Chondrocyte (in vitro differentiated cells): ENCODE results near the gene CEP72. TPM values are rescaled to one million over a fixed set of nuclear protein-coding genes. Genes with fewer than 3 reads are reported as not detected.

Experiments used
- DNase-seq: peaks from one replicate; pipeline ENCODE4 v3.0.0; 2021; ENCODE audit warnings: mixed read lengths, low spot score
- H3K27ac Mint-ChIP-seq: one replicate; pipeline ENCODE4 v1.8.0; 2021; ENCODE audit warnings: mild to moderate bottlenecking, moderate library complexity, mixed read lengths; ENCODE audit not compliant: unreplicated experiment
- H3K27me3 Mint-ChIP-seq: 2 replicates; pipeline ENCODE4 v1.8.0; 2021; ENCODE audit warnings: low read depth, mixed read lengths
- H3K36me3 Mint-ChIP-seq: 2 replicates; pipeline ENCODE4 v1.8.0; 2021; ENCODE audit warnings: low read depth, mixed read lengths
- H3K4me1 Mint-ChIP-seq: 2 replicates; pipeline ENCODE4 v1.8.0; 2021; ENCODE audit warnings: low read depth, mild to moderate bottlenecking, mixed read lengths
- H3K4me3 Mint-ChIP-seq: one replicate; pipeline ENCODE4 v1.8.0; 2021; ENCODE audit warnings: mild to moderate bottlenecking, moderate library complexity, mixed read lengths; ENCODE audit not compliant: unreplicated experiment
- H3K9me3 Mint-ChIP-seq: 2 replicates; pipeline ENCODE4 v1.8.0; 2021; ENCODE audit warnings: low read depth, mixed read lengths
- CTCF ChIP-seq: fragments of 200-600 bp; sonication (generic); IDR thresholded peaks from 2 replicates; pipeline ENCODE4 v1.5.0; 2021; ENCODE audit warnings: antibody characterized with exemption, mild to moderate bottlenecking, moderate library complexity
- total RNA-seq: library from RNA; stranded (reverse); gene quantifications from 3 replicates; pipeline ENCODE4 v1.2.1, GENCODE V29; 2021

The CEP72 gene
- total RNA-seq, 1 donor from 2014 or later = 3.3 TPM

- H3K9me3 Mint-ChIP-seq = no peaks in the 10 kb centered on the region
- DNase-seq = no peak
- no peak overlapping the region for H3K4me3 Mint-ChIP-seq
- no peak overlapping the region for H3K27ac Mint-ChIP-seq
- no peak for TF ChIP-seq CTCF
- H3K27me3 Mint-ChIP-seq = no peaks in the 10 kb centered on the region
- peaks cover 13% of the 10 kb centered on the region for H3K36me3 Mint-ChIP-seq
- H3K4me1 Mint-ChIP-seq = no peaks in the 10 kb centered on the region
Measured at GRCh38 chr5:664343-664993, 52.3 kb downstream of the CEP72 start.

- DNase-seq = no peak
- Mint-ChIP-seq H3K36me3 (peaks cover 13% of the 10 kb centered on the region), H3K27me3 (no peaks in the 10 kb centered on the region), H3K9me3 (no peaks in the 10 kb centered on the region), H3K4me3 (no peak overlapping the region), H3K4me1 (no peaks in the 10 kb centered on the region), H3K27ac (no peak overlapping the region)
- TF ChIP-seq CTCF = no peak
Measured at GRCh38 chr5:664994-665360, 52.8 kb downstream of the CEP72 start.

GRCh38 chr5:665541-665955 is 53.4 kb downstream of the CEP72 start:
- TF ChIP-seq CTCF = no peak
- H3K36me3 Mint-ChIP-seq = peaks cover 11% of the 10 kb centered on the region

GRCh38 chr5:665956-666711 is 54.0 kb downstream of the CEP72 start:
- Mint-ChIP-seq H3K36me3 (peaks cover 9% of the 10 kb centered on the region), H3K27ac (no peak overlapping the region), H3K4me1 (no peaks in the 10 kb centered on the region)

More at GRCh38 chr5:665541-665955, 53.4 kb downstream of the CEP72 start:
- Mint-ChIP-seq H3K4me3 (no peak overlapping the region), H3K4me1 (no peaks in the 10 kb centered on the region), H3K9me3 (no peaks in the 10 kb centered on the region), H3K27me3 (no peaks in the 10 kb centered on the region), H3K27ac (no peak overlapping the region)
- DNase-seq = no peak

More at GRCh38 chr5:665956-666711, 54.0 kb downstream of the CEP72 start:
- DNase-seq = peak; percentile 78
- Mint-ChIP-seq H3K4me3 (no peak overlapping the region), H3K27me3 (no peaks in the 10 kb centered on the region), H3K9me3 (no peaks in the 10 kb centered on the region)
- no peak for TF ChIP-seq CTCF
